ENCODE results near the gene HOOK2. TPM values are rescaled to one million over a fixed set of nuclear protein-coding genes. Genes with fewer than 3 reads are reported as not detected.
A peak's percentile ranks its signal among the peaks of the same experiment; 100 is the strongest.

HOOK2 gene
- total RNA-seq, 1 experiment from 2014 or later: 74.2 TPM

DNA sequence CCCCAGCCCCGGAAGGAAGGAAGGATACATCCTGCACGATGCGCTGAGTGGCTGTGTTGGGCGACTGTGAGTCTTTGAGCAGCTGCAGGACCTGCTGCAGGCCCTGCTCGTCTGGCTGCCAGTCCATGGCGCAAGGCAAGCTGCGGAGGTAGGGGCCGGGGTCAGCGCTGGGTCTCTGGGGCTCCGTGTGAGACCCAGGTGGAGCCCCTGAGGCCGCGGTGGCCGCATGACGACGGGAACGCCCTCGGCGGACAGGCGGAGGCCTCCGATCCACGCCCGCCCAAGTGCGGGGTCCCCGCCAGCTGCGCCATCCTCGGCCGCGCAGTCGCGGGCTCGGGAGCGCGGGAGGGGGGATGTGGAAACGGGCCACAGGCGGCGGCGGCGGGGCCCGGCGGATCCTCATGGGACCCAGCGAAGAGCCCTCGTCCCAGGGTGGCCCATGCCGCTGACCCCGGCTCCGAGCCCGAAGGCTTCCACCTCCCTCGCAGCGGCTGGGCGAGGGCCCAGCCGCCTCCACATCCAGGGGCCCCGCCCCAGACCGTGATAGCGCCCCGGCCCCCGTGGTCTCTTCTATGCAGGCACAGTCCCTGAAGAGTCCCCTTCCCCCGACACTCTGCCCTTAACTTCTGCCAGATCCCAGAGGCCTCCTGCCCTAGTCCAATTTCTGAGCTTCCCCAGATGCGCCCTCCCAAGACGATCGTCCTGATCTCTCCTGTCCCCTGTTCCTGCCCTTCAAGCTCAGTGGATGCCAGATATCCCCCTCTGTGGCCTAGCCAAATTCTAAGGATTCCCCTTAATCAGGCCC is 54.3 kb downstream of the HOOK2 start:
- H3K36me3 ChIP-seq (ENCODE audit: control insufficient read depth, insufficient read depth, low read length): peaks cover 4% of the 10 kb centered on the region
- CTCF ChIA-PET: interaction anchor here (0.6 kb wide), 1 partner anchor 70 kb away, joined by 5 read pairs; the partner anchor contains the start of gene JUNB
- no peaks in the 10 kb centered on the region for H3K9me3 Mint-ChIP-seq (ENCODE audit: unreplicated experiment)

GRCh38 chr19:12720296-12720695 is 55.1 kb downstream of the HOOK2 start:
- POLR2A ChIA-PET: no interaction called here
- H3K27ac Mint-ChIP-seq (ENCODE audit: unreplicated experiment): peak overlapping the region; percentile 68
- CTCF ChIA-PET: no interaction called here

More for the DNA sequence above, 54.3 kb downstream of the HOOK2 start:
- POLR2A ChIA-PET: interaction anchor here (0.6 to 1.0 kb wide), 4 partner anchors 13 to 76 kb away, joined by 3 to 11 read pairs (median 4); partner anchors contain the start of gene GET3
- Mint-ChIP-seq H3K27ac (ENCODE audit: unreplicated experiment) (peak overlapping the region; percentile 77), H3K4me3 (ENCODE audit: unreplicated experiment) (peak overlapping the region; percentile 91), H3K4me1 (ENCODE audit: low read depth, unreplicated experiment) (peaks cover 14% of the 10 kb centered on the region), H3K27me3 (ENCODE audit: insufficient read depth, unreplicated experiment) (no peaks in the 10 kb centered on the region), H3K36me3 (ENCODE audit: insufficient read depth, unreplicated experiment) (peaks cover 66% of the 10 kb centered on the region)
- Histone ChIP-seq H3K4me1 (0 out of 2 replicates have a peak, but pooled peaks cover 8% of the 10 kb centered on the region), H3K4me3 (ENCODE audit: low read depth, low read length) (peak overlapping the region; percentile 92), H3K27me3 (replicated peaks; ENCODE audit: control insufficient read depth, insufficient read depth, low read length) (no peaks in the 10 kb centered on the region), H3K9me3 (no peaks in the 10 kb centered on the region)
- no TSS peak for BruUV-seq (replicated peaks)
- no peak for TF ChIP-seq CTCF (IDR thresholded peaks at IDR 0.05; ENCODE audit: insufficient read depth in 1 of 2, low read depth in 1 of 2, low read length in 1 of 2, severe bottlenecking in 1 of 2, unreplicated experiment in 1 of 2)
- no peak for DNase-seq
- intact Hi-C loops (cut with micrococcal nuclease; ENCODE audit: unreplicated experiment): loop anchor here (5.0 kb wide), 1 partner anchor 56 kb away; the partner anchor contains the start of gene HOOK2

More at GRCh38 chr19:12720296-12720695, 55.1 kb downstream of the HOOK2 start:
- intact Hi-C loops (cut with micrococcal nuclease; ENCODE audit: unreplicated experiment): loop anchor here (5.0 kb wide), 1 partner anchor 57 kb away; the partner anchor contains the start of gene HOOK2
- no peaks in the 10 kb centered on the region for H3K9me3 Mint-ChIP-seq (ENCODE audit: unreplicated experiment)
- TF ChIP-seq CTCF (IDR thresholded peaks at IDR 0.05; ENCODE audit: insufficient read depth in 1 of 2, low read depth in 1 of 2, low read length in 1 of 2, severe bottlenecking in 1 of 2, unreplicated experiment in 1 of 2): no peak
- no peaks in the 10 kb centered on the region for H3K27me3 Mint-ChIP-seq (ENCODE audit: insufficient read depth, unreplicated experiment)
- peak overlapping the region; percentile 23 for H3K4me3 Mint-ChIP-seq (ENCODE audit: unreplicated experiment)
- H3K4me1 Mint-ChIP-seq (ENCODE audit: low read depth, unreplicated experiment): peaks cover 14% of the 10 kb centered on the region
- peaks cover 73% of the 10 kb centered on the region for H3K36me3 Mint-ChIP-seq (ENCODE audit: insufficient read depth, unreplicated experiment)
- no TSS peak for BruUV-seq (replicated peaks)
- no peak for DNase-seq
- H3K9me3 ChIP-seq: no peaks in the 10 kb centered on the region
- peaks cover 4% of the 10 kb centered on the region for H3K36me3 ChIP-seq (ENCODE audit: control insufficient read depth, insufficient read depth, low read length)
- H3K4me3 ChIP-seq (ENCODE audit: low read depth, low read length): no peak overlapping the region
- 0 out of 2 replicates have a peak, but pooled peaks cover 8% of the 10 kb centered on the region for H3K4me1 ChIP-seq
- H3K27me3 ChIP-seq (replicated peaks; ENCODE audit: control insufficient read depth, insufficient read depth, low read length): no peaks in the 10 kb centered on the region

Measured in Caco-2 (cell line).